GM19397 (cell line): ENCODE results near the gene CD300LF.

ENCODE experiments used
- ATAC-seq: cut with Tn5 transposase; IDR thresholded peaks from one replicate; pipeline ENCODE4 v1.9.1; 2021; ENCODE audit warnings: mild to moderate bottlenecking, moderate library complexity; ENCODE audit not compliant: unreplicated experiment

The CD300LF gene

DNA sequence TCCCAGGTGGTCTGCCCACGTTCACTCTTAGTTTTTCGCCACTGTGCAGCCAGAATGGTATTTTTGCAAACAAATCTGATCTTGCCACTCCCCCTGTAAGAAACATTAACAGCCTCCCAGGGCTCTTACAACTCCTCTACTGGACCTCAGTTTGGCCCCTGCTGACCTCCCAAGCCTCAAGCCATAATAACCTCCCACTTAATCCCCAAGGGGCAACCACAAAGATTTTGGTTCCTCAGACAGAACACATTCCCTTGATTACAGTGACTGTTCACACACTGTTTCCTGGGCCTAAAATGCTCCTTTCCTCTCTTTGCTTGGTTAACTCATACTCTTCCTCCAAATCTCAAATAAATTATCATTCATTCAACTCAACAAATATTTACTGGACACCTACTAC lies 67.7 kb downstream of the CD300LF start:
- no peak for ATAC-seq

DNA sequence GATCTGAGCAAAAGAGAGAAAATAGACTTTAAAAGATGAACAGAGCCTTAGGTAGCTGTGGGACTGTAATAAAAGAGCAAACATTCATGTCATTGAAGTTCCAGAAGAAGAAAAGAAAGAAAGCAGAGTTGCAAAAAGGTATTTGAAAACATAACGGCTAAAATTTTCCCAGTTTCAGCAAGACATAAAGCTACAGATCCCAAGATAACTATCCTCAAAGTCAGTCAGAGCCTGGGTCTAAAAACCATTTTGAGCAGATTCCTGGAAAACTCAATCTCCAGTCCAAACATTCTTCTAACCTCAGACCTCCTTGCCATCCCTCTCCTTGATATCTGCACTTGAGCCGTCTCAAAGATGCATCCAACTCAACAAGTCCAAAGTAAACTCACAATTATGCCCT lies 68.3 kb downstream of the CD300LF start:
- ATAC-seq: no peak
